GM12872 (cell line): ENCODE results near the gene PRR5L.
A peak's percentile ranks its signal among the peaks of the same experiment; 100 is the strongest.

Source experiments
- TF ChIP-seq, protein P1 (sequence below): IDR thresholded peaks from 3 replicates; pipeline ENCODE4 v1.5.1; 2011; ENCODE audit warnings: low read depth, mild to moderate bottlenecking, low read length, moderate library complexity; ENCODE audit not compliant: insufficient read depth

The PRR5L gene

DNA sequence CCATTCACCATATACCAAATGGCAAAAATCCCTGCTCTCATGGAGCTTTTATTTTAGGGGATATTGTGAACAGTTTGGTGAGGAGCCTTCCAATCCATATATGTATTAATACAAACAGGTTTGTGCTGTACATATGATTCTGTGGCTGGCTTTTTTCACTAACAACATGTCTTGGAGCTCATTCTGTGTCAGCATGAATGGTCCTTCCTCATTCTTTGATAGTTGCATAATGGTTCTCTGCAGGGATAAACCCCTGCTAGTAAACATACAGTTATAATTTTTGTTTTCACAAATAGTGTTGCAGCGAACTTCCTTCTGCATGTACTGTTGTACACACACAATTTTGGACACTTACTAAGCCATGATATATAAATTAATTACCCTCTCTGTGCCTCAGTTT lies 8.3 kb downstream of the PRR5L start:
- TF ChIP-seq, protein P1, sequence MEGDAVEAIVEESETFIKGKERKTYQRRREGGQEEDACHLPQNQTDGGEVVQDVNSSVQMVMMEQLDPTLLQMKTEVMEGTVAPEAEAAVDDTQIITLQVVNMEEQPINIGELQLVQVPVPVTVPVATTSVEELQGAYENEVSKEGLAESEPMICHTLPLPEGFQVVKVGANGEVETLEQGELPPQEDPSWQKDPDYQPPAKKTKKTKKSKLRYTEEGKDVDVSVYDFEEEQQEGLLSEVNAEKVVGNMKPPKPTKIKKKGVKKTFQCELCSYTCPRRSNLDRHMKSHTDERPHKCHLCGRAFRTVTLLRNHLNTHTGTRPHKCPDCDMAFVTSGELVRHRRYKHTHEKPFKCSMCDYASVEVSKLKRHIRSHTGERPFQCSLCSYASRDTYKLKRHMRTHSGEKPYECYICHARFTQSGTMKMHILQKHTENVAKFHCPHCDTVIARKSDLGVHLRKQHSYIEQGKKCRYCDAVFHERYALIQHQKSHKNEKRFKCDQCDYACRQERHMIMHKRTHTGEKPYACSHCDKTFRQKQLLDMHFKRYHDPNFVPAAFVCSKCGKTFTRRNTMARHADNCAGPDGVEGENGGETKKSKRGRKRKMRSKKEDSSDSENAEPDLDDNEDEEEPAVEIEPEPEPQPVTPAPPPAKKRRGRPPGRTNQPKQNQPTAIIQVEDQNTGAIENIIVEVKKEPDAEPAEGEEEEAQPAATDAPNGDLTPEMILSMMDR, result no peak

- TF ChIP-seq, protein P1, result no peak
These were observed 9.0 kb downstream of the PRR5L start for GRCh38 chr11:36305047-36305446.

GRCh38 chr11:36306888-36307287 lies 10.8 kb downstream of the PRR5L start:
- TF ChIP-seq, protein P1, result peak; percentile 32; the same call in 1 of the 3 replicates

DNA sequence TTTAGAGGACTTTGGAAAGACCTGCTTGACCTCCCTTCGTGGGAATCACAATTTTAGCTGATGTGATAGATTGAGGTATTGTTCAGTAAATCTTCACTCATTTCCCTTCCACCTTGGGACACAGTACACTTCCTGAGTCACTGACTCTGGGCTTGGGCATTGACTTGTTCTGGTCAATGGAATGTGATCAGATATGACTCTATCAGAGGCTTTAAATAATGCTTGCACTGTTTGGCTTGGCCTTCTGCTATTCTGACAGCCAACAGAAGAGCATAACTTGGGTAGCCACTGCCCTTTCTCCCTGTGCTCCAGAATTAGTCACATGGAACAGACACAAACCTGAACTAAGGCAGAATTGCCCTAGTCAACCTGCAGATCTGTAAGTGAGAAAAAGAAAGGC lies 12.5 kb downstream of the PRR5L start:
- TF ChIP-seq, protein P1, result no peak

- TF ChIP-seq, protein P1, result no peak
These were observed 13.7 kb downstream of the PRR5L start for GRCh38 chr11:36309779-36310178.

DNA sequence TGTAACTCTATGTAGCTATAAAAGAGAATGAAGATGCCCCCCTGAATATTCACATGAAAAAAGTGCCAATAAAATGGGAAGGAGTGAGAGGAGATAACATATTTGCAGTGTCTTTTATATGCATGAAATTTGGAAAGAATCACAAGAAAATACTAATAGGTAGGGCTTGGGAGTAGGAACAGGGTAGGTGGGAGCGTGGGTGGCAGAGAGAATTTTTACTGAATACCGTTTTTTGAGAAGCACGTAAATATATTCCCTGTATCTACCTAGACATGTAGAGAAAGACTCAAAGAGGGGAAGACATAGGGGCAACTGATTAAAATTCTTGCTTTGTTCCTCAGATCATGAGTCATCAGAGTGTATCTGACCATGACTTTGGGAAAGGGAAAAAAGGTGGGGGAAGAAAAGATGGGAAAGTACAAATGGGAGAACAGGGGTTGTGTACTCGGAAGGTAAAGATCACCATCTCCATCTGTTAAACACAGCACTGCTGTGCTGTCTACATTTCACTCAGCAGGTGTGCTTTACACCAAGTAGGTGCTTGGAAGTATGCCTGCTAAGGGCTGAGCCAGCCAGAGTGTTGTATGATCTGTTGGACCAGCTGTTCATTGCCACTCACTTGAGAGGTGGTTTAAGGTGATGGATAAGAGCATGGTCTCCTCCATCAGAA lies 16.0 kb downstream of the PRR5L start:
- TF ChIP-seq, protein P1, result no peak

GRCh38 chr11:36312611-36313472 lies 16.8 kb downstream of the PRR5L start:
- TF ChIP-seq, protein P1, result no peak
